RWPE2 (cell line): ENCODE measurements around the gene UNC50.

ENCODE experiments used
- ATAC-seq: fragments of 200-7000 bp; cut with Tn5 transposase; 3 replicates; pipeline ENCODE4 v1.9.1; 2021; ENCODE audit warnings: low read depth
- DNase-seq: peaks from one replicate; pipeline ENCODE4 v3.0.0-alpha.2; 2020; ENCODE audit warnings: low spot score
- H3K27ac ChIP-seq: fragments of 450-650 bp; 2 replicates; pipeline ENCODE4 v1.5.1; 2017; ENCODE audit warnings: mild to moderate bottlenecking; ENCODE audit not compliant: poor library complexity, severe bottlenecking
- H3K27me3 ChIP-seq: fragments of 250-450 bp; sonication (Bioruptor Pico); 2 replicates; pipeline ENCODE4 v1.5.1; 2021; ENCODE audit warnings: mild to moderate bottlenecking, moderate library complexity; ENCODE audit not compliant: insufficient read depth, poor library complexity, severe bottlenecking
- H3K36me3 ChIP-seq: fragments of 250-450 bp; sonication (Bioruptor Pico); 2 replicates; pipeline ENCODE4 v1.5.1; 2020; ENCODE audit warnings: low read depth, mild to moderate bottlenecking, moderate library complexity
- H3K4me1 ChIP-seq: fragments of 250-450 bp; sonication (Bioruptor Pico); 2 replicates; pipeline ENCODE4 v1.5.1; 2021; ENCODE audit warnings: mild to moderate bottlenecking, moderate library complexity; ENCODE audit not compliant: insufficient read depth, poor library complexity, severe bottlenecking
- H3K4me3 ChIP-seq: fragments of 250-450 bp; sonication (Bioruptor Pico); 2 replicates; pipeline ENCODE4 v1.5.1; 2021; ENCODE audit warnings: mild to moderate bottlenecking, moderate library complexity; ENCODE audit not compliant: severe bottlenecking
- H3K9me3 ChIP-seq: fragments of 250-450 bp; sonication (Bioruptor Pico); 2 replicates; pipeline ENCODE4 v1.5.1; 2021; ENCODE audit warnings: mild to moderate bottlenecking, moderate library complexity; ENCODE audit not compliant: severe bottlenecking
- CTCF ChIP-seq: fragments of 450-650 bp; IDR thresholded peaks from one replicate; pipeline ENCODE4 v1.5.1; 2017; ENCODE audit warnings: mild to moderate bottlenecking, moderate library complexity; ENCODE audit not compliant: poor library complexity, severe bottlenecking

UNC50 gene

GRCh38 chr2:98643496-98644100, 35.2 kb downstream of the UNC50 start:
- DNase-seq (no peak), ATAC-seq (no peak)
- no peak for TF ChIP-seq CTCF
- Histone ChIP-seq H3K4me3 (no peak overlapping the region), H3K9me3 (no peaks in the 10 kb centered on the region), H3K4me1 (peaks cover 5% of the 10 kb centered on the region), H3K27ac (no peak overlapping the region), H3K27me3 (no peaks in the 10 kb centered on the region), H3K36me3 (no peaks in the 10 kb centered on the region)

- peak; percentile 77 for ATAC-seq
- DNase-seq = no peak
- Histone ChIP-seq H3K27me3 (no peaks in the 10 kb centered on the region), H3K9me3 (peaks cover 2% of the 10 kb centered on the region), H3K27ac (no peak overlapping the region), H3K36me3 (no peaks in the 10 kb centered on the region), H3K4me3 (no peak overlapping the region), H3K4me1 (peaks cover 5% of the 10 kb centered on the region)
- TF ChIP-seq CTCF = no peak
Measured at GRCh38 chr2:98647636-98648035, 39.2 kb downstream of the UNC50 start.

GRCh38 chr2:98648451-98648850, 40.1 kb downstream of the UNC50 start:
- Histone ChIP-seq H3K4me3 (no peak overlapping the region), H3K36me3 (no peaks in the 10 kb centered on the region), H3K27ac (no peak overlapping the region), H3K9me3 (peaks cover 2% of the 10 kb centered on the region), H3K27me3 (no peaks in the 10 kb centered on the region), H3K4me1 (peaks cover 5% of the 10 kb centered on the region)
- ATAC-seq = no peak
- no peak for DNase-seq
- no peak for TF ChIP-seq CTCF

GRCh38 chr2:98649135-98649991, 41.0 kb downstream of the UNC50 start:
- ATAC-seq (peak; percentile 86), DNase-seq (no peak)
- Histone ChIP-seq H3K27ac (no peak overlapping the region), H3K9me3 (peaks cover 2% of the 10 kb centered on the region), H3K4me1 (peaks cover 5% of the 10 kb centered on the region), H3K36me3 (no peaks in the 10 kb centered on the region), H3K27me3 (no peaks in the 10 kb centered on the region), H3K4me3 (no peak overlapping the region)
- TF ChIP-seq CTCF = peak; percentile 95

- Histone ChIP-seq H3K27me3 (no peaks in the 10 kb centered on the region), H3K4me1 (peaks cover 5% of the 10 kb centered on the region), H3K9me3 (peaks cover 2% of the 10 kb centered on the region), H3K36me3 (no peaks in the 10 kb centered on the region), H3K4me3 (no peak overlapping the region), H3K27ac (no peak overlapping the region)
- no peak for ATAC-seq
- TF ChIP-seq CTCF = no peak
- DNase-seq = no peak
Measured at GRCh38 chr2:98649992-98650375, 41.6 kb downstream of the UNC50 start.
